KOPT-K1 (cell line): ENCODE measurements around the gene GSTT4.
"Not testable (repeated sequence)": the region's sequence is repeated elsewhere in the genome, so short reads cannot be mapped to it uniquely, and the experiment has no call there.

Experiments
- H3K27ac ChIP-seq: fragments of 200-600 bp; sonication (generic); 2 replicates; pipeline ENCODE4 v1.5.1; 2016; ENCODE audit warnings: antibody characterized with exemption, mild to moderate bottlenecking, low read depth, low read length; ENCODE audit not compliant: poor library complexity, severe bottlenecking
- H3K36me3 ChIP-seq: fragments of 200-600 bp; sonication (generic); 2 replicates; pipeline ENCODE4 v1.5.1; 2017; ENCODE audit warnings: antibody characterized with exemption, mild to moderate bottlenecking, low read length, moderate library complexity; ENCODE audit not compliant: insufficient read depth
- H3K9me3 ChIP-seq: fragments of 200-600 bp; sonication (generic); 2 replicates; pipeline ENCODE4 v1.5.1; 2017; ENCODE audit warnings: antibody characterized with exemption, low read length, mild to moderate bottlenecking; ENCODE audit not compliant: insufficient read depth, poor library complexity, severe bottlenecking

GSTT4 gene

DNA sequence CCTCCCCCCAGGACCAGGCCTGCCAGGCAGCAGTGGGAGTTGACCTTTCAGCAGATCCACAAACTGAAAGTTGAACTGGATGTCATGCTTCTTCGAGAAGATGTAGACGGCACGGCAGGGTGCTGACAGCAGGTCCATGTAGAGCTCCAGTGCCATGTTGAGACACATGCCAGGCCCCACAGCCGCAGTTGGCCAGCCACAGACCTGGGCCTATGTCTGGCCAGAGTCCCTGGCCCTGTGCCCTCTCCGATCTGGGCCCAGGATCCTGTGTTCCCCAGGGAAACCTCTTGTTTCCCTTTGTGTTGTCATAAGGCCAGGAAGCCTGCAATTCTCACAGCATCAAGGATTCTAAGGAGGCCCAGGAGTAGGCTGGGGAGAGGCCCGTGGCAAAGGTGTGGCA lies at the start of gene GSTT4:
Gene GSTT4 (minus strand): TSS at position 253 of the 400 bp plus-strand sequence. CDS start 97 bp downstream, at position 156.
- H3K27ac ChIP-seq, result no peak within 1 kb of the TSS
- peaks cover 3% of the 10 kb centered on the region for H3K9me3 ChIP-seq
- H3K36me3 ChIP-seq, result no peaks in the 10 kb centered on the region

DNA sequence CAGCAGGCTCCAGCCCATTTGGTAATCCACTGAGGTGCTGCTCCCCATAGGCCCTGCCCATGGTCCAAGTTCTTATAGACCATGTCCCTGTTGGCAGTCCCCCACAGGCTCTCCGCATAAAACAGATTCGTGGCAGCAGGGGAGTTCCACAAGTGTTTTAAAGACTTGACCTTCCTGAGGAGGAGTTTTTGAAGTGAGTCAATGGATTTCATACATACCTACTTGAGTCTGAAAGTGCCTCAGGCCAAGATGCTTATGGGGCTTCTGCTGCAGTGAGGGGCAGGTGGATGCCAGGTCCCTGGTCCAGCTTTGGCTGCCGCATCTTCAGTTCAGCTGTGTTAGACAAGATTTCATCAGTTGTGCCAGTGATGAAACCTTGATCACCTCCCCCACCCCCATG lies 49.1 kb upstream of the GSTT4 start:
- Histone ChIP-seq H3K36me3 (peaks cover 94% of the 10 kb centered on the region), H3K9me3 (no peaks in the 10 kb centered on the region), H3K27ac (no peak overlapping the region)

DNA sequence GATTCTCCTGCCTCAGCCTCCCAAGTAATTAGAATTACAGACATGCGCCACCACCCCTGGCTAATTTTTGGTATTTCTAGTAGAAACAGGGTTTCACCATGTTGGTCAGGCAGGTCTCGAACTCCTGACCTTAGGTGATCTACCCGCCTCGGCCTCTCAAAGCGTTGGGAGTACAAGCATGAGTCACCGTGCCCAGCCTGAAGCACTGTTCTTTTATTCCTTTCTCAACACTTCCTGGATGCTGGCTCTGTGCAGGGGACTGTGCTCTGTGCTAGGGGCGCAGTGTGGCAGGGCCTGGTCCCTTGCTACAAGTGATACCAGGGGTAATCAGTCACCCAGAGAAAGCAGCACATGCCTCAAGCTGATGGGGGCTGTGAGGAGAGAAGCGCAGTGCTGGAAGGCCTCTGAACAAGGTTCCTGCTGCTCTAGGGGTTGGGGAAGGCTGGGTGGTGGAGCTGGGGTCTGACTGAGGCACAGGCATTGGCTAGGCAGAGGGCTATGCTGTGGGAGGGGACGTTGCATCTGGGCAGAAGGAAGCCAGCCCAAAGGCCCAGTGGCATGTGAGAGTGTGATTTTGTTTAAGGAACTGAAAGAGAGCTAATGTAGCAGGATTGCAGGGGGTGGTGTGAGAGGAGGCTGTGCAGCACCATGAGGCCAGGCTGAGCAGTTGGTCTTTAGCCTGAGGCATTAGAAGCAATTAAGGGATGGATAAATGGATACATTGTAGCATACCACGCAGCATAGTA lies 48.4 kb upstream of the GSTT4 start:
- H3K36me3 ChIP-seq, result peaks cover 94% of the 10 kb centered on the region
- H3K27ac ChIP-seq, result no peak overlapping the region
- no peaks in the 10 kb centered on the region for H3K9me3 ChIP-seq

DNA sequence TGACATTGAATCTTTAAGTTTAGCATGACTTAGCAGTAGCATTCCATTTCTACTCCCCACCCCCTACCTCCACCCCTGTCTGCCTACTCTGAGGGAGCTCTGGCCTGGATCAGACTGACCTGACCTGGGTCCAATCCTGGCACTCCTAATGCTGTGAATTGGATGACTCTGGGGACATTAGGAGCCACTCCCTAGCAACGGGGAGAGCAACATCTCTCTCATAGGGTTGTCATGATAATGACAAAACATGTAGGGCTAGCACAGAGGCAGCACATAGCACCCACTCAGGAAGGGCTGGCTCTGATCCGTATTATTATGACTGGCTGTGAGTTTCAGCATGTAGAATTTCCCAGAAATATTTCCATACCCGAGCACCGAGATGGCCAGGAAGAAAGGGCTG lies 46.3 kb upstream of the GSTT4 start:
- Histone ChIP-seq H3K27ac (no peak overlapping the region), H3K36me3 (peaks cover 94% of the 10 kb centered on the region), H3K9me3 (no peaks in the 10 kb centered on the region)

DNA sequence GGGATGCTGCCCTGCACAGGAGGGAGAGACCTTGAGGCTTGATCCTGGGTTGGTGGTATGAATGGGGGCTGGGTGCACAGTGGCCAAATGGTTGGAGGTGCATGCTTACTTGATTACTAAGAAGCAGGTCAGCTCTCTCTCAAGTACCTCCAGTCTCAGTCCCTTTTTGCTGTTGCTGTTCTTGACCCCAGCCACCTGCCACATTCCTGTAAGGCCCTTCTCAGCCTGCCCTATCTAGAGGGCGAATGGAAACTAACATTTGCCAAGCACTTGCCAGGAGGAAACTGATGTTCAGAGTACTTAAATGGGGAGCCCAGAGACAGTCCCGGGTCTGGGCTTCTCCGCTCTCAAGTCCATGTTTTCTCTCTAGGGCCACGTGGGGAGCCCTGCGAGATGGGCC lies 45.8 kb upstream of the GSTT4 start:
- H3K9me3 ChIP-seq, result no peaks in the 10 kb centered on the region
- no peak overlapping the region for H3K27ac ChIP-seq
- H3K36me3 ChIP-seq, result peaks cover 94% of the 10 kb centered on the region

DNA sequence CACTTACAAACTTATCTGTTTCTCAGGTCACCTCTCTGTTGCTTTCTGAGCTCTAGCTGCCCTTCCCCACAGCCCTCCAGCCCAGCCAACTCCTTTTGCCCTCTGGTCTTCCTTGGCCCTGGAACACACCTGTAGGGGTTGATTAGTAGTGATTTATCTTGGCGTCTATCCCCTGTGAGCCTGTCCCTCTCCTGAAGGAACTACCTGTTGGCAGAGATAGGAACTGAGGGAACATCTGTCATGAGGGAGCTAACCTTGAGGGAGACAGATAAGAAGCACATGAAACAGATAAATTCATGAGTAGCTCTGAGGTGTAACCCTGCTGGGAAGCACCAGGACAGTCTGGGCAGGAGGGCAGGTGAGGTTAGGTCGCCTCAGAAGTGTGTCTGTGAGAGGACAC lies 44.7 kb upstream of the GSTT4 start:
- H3K27ac ChIP-seq, result no peak overlapping the region
- H3K9me3 ChIP-seq, result no peaks in the 10 kb centered on the region
- H3K36me3 ChIP-seq, result peaks cover 94% of the 10 kb centered on the region

DNA sequence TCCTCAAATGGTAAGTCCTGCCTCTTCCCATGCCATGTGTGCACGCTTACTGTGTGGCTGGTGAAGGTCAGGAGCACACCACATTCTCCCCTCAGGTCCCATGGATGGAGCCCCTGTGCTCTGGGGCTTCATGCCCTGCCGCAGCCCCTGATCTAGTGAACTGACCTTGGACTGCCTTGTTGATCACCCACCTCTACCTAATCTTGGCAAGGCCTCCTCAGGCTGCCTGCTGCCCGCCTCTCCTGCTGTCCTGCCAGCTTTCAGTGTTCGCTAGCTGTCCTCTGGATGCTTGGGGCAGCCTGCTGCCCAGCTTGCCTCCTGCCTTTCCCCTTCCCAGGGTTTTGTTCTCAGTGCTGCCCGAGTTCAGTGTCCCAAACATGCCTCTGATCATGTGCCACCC lies 44.0 kb upstream of the GSTT4 start:
- H3K36me3 ChIP-seq, result peaks cover 94% of the 10 kb centered on the region
- no peaks in the 10 kb centered on the region for H3K9me3 ChIP-seq
- H3K27ac ChIP-seq, result no peak overlapping the region

DNA sequence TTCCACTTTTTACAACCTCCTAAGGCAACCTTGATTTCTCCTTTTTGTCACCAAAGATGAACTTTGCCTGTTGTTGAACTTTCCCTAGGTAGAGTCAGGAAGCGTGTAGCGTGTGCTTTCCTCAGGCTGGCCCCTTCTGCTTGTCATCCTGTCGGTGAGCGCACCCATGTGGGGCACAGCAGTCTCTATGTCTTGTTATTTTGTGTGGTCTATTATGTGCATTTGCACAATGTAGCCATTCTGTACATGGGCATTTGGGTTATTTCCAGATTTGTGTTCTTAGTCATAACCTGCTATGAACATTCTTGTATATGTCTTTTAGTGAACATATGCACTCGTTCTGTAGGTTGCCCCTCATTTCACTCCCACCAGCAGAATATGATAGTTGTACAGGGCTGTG lies 40.8 kb upstream of the GSTT4 start:
- Histone ChIP-seq H3K36me3 (peaks cover 100% of the 10 kb centered on the region), H3K9me3 (no peaks in the 10 kb centered on the region), H3K27ac (no peak overlapping the region)

DNA sequence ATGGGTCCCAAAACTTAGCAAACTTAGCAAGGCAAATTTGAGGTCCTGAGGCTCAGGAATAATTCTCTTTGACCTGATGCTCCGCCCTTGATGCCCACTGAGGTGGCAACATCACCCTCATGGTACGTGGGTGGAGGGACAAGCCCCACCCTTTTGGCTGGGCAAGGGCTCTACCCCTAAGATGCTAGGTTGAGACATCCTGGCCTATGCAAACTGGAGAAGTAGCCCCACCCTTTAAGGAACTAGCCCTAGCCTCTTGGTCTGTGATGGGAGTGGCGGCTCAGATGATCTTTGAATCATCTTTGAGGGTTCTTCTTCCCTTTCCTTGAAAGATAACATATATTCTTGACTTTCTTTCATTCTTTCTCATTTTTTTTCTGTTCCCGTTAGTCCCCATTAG lies 38.7 kb upstream of the GSTT4 start:
- Histone ChIP-seq H3K36me3 (peaks cover 100% of the 10 kb centered on the region), H3K27ac (no peak overlapping the region), H3K9me3 (no peaks in the 10 kb centered on the region)

DNA sequence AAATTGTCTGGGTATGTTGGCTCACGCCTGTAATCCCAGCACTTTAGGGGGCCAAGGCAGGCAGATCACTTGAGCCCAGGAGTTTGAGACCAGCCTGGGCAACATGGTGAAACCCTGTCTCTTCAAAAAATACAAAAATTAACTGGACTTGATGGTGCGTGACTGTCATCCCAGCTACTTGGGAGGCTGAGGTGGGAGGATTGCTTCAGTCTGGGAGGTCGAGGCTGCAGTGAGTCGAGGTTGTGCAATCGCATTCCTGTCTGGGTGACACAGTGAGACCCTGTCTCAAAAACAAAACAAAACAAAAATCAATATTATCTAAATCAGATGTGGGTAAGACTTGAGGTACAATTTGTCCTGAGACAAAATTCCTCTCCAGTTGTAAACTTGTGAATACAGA lies 38.2 kb upstream of the GSTT4 start:
- not testable (repeated sequence) for H3K27ac ChIP-seq, H3K9me3 ChIP-seq
- H3K36me3 ChIP-seq, result peaks cover 100% of the 10 kb centered on the region

DNA sequence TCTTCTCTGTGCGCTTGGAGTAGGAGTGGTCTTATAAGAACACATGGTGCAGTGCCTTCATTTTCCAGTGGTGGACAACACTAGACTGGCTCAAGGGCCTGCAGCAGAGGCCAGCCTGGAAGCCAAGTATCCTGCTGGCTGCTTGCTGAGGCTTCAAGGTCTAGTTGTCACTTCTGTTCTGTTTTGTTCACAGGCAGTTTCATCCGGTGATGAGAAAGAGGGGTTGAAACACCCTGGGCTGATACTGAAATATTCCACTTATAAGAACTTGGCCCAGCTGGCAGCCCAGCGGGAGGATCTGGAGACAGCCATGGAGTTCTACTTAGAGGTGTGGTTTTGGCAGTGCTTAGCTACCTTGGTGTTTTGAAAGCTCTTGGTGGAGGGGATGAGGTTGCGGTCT lies 35.7 kb upstream of the GSTT4 start:
- Histone ChIP-seq H3K9me3 (no peaks in the 10 kb centered on the region), H3K36me3 (peaks cover 100% of the 10 kb centered on the region), H3K27ac (no peak overlapping the region)

DNA sequence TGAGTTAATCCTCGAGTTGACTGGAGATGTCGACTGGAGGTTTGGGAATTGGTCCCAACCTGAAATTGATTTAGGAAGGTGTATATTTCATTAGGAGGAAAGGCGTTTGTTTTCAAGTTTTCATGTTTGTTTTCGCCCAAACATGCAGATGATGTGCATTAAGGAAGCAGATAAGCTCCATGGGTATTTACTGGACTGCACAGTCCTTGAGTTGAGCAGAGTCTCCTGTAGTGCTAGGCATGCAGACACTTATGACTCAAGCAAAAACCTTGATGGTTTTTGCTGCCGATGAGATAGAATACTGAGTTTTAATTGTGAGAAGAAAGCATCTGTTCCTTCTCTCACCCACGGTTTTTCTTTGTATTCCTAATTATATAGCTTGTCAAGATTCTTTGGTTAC lies 33.8 kb upstream of the GSTT4 start:
- Histone ChIP-seq H3K27ac (no peak overlapping the region), H3K36me3 (peaks cover 83% of the 10 kb centered on the region), H3K9me3 (no peaks in the 10 kb centered on the region)

DNA sequence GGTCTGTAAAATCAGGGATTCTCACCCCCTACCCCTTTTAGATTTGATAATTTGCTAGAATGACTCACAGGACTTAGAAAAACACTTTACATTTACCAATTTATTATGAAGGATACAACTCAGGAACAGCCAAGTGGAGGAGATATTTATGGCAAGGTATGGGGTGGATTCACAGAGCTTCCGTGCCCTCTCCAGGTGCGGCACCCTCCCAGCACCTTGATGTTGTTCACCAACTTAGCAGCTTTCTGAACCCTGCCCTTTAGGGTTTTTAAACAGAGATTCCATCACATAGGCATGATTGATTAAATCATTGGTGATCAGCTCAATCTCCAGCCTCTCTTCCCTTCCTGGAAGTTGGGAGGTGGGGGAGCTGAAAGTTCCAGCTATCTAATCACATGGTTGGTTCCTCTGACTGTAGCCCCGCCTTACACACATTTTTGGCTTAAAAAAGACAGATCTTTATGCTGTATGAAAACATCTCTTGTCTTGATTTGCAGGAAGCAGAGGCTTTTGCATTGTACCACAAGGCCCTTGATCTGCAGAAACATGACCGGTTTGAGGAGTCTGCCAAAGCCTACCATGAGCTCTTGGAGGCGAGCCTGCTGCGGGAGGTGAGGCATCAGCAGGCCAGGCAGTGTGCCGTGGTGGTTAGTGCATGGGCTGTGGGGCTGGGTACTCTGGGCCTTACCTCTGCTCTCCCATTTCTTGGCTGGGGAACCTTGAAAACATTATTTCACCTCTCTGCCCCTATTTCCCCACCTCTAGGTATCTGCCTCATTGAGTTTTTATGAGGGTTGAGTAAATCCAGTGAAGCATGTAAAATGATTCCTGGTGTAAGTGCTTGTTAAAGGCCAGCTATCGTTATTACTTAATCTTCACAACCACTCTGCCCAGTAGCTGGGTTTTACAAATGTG lies 32.9 kb upstream of the GSTT4 start:
- H3K9me3 ChIP-seq, result no peaks in the 10 kb centered on the region
- no peak overlapping the region for H3K27ac ChIP-seq
- H3K36me3 ChIP-seq, result peaks cover 74% of the 10 kb centered on the region

DNA sequence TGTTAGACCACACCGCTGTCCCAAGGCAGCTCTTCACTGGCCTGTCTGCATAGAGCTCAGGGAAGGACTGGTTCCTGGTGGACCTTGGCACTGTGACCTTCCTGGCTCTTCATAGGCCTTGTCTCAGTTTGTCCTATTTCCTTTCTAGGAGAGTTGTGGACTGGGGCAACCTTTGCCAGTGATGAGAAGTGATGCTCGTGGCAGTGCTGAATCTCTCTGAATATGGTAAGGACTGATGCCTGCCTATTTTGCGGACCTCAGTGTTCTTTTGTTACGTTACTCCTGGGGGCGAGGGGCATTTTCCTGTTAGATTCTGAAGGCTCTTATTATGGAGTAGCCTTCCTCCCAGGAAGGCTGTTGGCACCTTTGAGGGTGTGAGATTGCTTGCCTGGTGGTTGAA lies 30.0 kb upstream of the GSTT4 start:
- no peak overlapping the region for H3K27ac ChIP-seq
- no peaks in the 10 kb centered on the region for H3K9me3 ChIP-seq
- peaks cover 51% of the 10 kb centered on the region for H3K36me3 ChIP-seq

DNA sequence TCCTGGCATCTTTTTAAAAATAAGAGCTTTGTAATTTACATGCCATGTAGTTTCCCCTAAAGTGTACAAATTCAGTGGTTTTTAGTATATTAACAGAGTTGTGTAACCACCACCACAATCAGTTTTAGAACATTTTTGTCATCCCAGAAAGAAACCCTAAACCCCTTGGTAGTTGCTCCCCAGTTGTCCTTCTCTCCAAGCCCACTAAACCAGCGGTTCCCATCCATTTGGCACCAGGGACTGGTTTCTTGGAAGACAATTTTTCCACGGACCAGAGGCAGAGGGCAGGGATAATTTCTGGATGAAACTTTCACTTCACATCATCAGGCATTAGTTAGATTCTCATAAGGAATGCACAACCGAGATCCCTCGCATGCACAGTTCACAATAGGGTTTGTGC lies 28.5 kb upstream of the GSTT4 start:
- no peak overlapping the region for H3K27ac ChIP-seq
- no peaks in the 10 kb centered on the region for H3K9me3 ChIP-seq
- peaks cover 36% of the 10 kb centered on the region for H3K36me3 ChIP-seq
